Activated CD8-positive, alpha-beta memory T cell treated with anti-CD3 and anti-CD28 coated beads for 4 hours (primary cell): Measurements from ENCODE around the gene FER1L5.
A peak's percentile ranks its signal among the peaks of the same experiment; 100 is the strongest.
"Not testable (repeated sequence)": the region's sequence is repeated elsewhere in the genome, so short reads cannot be mapped to it uniquely, and the experiment has no call there.

ENCODE experiments used
- DNase-seq, 2 donors: peaks; one replicate each; pipeline ENCODE4 v3.0.0-alpha.2; 2020; ENCODE audit warnings: low read depth in 2 of 2

Gene FER1L5

DNA sequence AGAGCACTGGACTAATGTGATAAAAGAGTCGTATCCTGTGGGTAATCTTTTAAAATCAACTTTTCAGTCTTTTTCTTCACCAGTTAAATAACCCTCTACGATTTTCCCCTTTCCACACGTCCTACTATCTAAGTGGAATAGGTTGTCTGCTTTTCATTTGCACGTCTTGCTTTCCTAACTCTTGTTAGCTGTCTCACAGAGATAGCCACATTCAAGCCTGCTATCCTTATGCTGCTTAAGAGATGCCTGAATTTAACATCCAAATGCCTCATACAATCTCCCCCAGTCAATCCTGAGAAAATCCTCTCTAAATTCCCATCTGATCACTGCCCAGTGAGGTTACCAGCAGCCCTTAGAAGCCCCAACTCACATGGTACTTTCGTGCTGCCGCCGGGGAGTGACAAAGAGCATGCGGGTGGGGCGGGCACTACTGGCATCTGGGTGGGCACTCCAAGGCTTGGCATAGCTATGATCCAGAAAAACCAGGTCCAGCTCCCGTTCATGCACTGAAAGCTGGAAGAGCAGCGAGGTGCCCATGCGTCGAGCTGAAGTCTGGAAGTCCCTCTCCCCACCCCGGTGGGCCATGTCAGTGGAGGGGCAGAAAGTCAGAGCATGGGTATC, 5.9 kb upstream of the FER1L5 start:
- DNase-seq: no peak

DNA sequence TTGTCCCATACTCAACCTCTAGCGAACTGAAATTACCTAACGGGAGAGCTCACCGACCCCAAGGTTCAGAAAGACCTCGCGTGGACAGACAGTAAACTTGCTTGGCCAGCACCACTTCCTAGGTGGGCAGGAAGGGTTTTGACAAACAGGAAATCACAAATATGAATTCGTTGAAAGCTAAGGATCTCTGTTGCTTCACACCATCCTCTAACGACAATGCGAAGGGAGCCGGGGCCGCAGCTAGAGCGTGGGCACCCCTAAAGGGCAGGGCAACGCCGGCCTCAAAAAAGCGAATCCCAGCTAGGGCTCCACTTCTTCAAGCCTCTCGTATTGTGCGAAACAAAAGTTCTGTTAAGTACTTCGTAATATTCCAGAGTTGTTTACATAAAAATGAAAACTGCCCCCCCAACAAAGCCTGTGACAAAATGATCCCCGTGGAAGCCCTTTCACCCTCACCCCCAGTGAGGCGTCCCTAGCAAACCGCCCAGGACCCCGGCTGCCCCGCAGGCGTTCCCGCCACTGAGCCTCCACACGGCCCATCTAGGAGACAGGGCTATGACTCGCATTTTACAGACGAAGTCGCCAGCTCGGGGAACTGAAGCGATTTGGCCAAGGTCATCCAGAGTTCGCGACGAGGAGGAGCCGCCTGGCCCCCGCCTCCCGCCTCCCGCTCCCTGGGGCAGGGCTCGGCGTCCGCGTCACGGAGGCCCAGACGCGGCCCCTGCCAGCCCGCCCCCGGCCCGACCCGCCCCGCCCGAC, 5.0 kb upstream of the FER1L5 start:
- DNase-seq: peak; percentile 51 to 69

DNA sequence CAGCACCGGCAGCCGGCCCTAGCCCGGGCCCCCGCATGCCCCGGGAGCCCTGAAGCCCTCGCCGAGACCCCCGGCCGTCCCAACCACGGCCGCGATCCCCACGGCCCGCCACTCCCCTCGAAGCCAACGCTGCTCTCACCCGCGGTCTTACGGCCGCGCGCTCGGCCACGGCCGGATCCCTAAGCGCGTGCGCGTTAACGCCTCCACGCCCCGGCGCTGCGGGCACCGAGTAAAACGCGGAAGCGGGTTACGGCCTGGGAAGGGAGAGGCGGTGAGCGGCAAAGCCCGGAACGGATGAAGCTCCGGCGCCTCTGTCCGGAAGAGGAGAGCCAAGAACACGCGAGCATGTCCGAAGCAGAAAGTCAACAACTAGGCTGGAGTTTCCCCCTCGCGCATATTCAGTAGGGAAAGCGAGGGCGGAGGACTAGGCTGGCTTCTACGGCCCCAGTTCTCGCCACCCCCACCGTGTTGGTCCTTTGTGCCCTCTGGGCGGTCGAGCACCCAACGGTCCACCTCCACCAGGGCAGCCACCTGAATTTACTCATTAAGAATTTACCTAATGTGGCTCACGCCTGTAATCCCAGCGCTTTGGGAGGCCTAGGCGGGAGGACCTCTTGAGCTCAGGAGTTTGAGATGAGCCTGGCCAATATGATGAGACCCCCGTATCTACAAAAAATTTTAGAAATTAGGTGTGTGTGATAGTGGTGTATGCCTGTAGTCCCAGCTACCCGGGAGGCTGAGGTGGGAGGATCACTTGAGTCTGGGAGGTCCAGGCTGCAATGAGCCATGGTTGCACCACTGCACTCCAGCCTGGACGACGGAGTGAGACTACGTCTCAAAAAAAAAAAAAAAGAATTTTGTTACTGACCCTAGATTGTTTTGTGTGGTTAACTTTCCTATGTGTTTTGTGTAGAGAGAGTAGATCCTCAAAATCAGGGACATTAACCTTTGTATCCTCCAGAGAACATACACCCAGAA, 4.1 kb upstream of the FER1L5 start, which contains the start of gene KANSL3:
Gene KANSL3 (minus strand): TSS at position 169 of the 978 bp plus-strand sequence. CDS start 1,177 bp downstream, outside the sequence.
- peak; percentile 75 to 81 for DNase-seq

DNA sequence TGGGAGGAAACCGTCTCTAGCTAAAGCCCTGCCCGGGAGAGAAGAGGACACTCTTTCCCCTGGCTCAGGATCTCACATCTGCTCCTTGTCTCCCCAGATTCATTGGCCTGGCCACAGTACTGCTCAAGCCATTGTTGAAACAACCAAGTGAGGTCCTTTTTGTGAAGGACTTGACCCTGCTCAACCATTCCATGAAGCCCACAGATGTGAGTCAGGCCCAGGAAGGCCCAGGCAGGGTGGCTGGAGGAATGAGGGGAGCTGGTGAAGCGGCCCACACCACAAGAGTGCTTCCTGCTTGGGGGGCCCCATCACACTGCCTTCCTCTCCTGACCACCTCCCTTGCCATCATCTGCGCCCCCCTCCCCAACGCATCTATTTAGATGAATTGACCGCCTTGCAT, 5.1 kb downstream of the FER1L5 start:
- DNase-seq: no peak

DNA sequence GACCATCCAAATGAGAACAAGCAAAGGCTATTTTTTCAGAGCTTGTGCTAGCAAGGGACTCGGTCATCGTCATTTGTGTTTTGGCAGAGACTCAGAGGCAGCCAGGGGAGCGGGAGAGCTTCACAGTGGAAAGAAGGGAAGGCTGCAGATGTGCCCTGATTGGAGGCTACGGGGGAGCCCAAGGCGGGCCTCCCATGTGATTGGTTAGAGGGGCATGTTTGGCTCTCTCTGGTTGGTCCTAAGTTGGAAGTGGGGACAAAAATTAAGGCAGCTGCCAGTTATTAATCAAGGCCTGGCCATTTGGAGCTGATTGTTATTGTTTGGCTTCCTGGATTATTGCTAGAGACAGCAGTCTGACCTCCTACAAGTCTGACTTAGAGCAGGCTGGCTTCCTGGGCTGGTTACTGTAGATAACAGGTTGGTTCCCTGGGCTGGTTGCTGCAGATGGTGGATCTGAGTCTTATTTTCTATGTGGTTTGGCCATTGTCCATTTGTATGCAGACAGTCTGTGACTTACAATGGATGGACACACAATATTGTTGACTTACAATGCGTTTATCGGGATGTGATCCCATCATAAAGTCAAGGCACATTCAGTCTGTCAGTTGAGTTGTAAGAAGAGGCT, 5.9 kb downstream of the FER1L5 start:
- no peak for DNase-seq

DNA sequence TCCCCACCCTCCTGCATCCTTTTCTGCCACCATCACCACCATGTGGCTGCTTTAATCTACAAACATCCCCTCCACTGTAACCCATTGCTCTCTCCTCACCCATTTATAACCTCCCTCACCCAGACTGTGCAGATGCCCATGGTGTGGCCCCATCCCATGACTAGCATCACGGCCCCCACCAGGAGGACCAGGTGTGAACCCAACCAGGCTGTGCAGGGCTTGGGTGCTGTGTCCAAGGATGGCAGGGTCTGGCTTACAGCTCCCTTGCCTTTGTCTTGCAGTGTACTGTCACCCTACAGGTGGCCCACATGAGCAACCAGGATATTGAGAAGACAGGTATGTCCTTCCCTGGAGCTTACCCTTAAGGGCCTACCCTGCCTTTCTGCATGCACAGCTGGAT, 6.8 kb downstream of the FER1L5 start:
- DNase-seq: no peak

DNA sequence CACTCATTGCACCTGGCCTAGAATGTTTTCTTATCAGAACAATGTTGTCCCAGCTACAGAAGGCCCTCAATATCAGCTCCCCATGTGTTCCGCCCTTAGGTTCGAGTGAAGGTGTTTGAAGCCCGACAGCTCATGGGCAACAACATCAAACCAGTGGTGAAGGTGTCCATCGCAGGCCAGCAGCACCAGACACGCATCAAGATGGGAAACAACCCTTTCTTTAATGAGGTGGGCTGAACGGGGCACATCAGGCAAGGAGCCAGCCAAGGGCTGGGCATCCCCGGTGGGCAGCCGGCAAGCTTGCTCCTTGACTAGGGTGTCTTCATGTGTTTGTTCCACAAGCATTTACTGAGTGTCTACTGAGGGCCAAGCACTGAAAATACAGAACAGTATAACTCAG, 9.2 kb downstream of the FER1L5 start:
- DNase-seq: no peak

DNA sequence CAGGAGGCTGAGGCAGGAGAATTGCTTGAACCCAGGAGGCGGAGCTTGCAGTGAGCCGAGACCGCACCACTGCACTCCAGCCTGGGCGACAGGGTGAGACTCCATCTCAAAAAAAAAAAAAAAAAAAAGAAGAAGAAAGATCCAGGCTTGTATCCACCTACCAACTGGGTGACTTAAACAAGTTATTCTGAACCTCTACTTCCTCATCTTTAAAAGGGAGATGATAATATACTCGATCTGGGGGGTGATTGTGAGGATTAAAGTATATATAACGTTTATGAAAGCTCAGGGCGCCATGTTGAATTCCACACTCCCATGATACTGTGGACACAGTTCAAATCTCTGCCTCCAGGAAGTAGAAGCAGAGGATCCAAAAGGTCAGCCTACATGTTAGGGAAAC, 12.2 kb downstream of the FER1L5 start:
- not testable (repeated sequence) for DNase-seq

DNA sequence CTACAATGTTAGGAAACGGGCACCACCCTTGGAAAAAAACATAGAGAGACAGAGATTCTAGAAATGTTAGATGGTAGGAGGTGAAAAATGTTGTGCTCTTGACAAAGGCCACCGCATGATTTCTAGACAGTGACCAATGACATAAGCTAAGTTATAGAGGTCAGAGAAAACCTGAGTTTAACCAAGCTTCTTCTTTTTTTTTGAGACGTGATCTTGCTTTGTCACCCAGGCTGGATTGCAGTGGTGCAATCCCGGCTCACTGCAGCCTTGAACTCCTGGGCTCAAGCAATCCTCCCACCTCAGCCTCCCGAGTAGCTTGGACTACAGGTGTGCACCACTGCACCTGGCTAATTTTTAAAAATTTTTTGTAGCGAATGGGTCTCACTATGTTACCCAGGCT, 13.0 kb downstream of the FER1L5 start:
- DNase-seq: no peak

DNA sequence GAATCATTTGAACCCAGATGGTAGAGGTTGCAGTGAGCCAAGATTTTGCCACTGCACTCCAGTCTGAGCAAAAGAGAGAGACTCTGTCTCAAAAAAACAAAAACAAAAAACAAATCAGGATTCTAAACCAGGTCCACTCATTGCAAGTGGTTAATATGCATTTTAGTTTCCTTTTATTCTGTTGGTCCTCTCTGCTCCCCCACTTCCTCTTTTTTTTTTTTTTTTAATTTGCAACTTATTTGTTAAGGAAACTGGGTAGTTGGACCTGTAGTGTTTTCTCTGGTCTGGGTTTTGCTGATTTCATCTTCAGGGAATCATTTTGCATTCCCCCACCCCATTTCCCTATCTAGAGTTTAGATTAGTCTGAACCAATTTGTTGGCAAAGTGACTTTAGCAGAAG, 14.0 kb downstream of the FER1L5 start:
- DNase-seq: no peak

DNA sequence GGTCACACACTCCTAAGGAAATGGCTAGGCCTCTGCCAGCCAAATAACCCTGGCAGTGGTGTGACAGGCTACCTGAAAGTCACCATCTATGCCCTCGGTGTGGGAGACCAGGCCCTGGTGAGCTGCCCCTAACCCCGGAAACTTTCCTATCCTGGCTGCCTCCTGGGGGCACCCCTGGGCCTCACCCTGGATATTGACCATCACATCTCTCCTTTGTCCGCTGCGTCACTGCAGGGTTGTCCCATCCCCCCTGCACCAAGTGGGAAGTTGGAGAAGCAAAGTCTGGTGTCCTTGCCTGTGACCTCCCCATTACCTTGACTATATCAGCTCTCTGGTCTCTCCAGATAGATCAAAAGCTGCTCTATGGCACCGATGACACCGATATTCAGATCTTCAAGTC, 18.8 kb downstream of the FER1L5 start:
- no peak for DNase-seq

DNA sequence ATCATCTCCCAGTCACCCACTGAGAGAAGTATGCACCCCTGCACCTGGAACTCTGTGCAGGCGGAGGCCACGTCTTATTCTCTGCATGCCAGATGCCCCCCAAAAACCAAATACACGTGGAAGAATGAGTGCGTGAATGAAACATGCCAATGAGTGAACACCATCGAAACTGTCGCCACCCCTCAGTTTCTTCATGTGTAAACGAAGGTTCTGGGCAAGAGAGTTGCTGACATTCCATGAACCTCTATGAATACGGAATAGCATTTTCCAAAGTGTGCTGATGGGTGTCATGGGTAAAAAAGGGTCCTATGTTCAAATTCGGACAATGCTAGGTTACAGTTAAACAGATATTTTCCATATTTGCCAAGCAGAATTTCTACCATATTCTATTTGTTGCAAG, 19.8 kb downstream of the FER1L5 start:
- no peak for DNase-seq

DNA sequence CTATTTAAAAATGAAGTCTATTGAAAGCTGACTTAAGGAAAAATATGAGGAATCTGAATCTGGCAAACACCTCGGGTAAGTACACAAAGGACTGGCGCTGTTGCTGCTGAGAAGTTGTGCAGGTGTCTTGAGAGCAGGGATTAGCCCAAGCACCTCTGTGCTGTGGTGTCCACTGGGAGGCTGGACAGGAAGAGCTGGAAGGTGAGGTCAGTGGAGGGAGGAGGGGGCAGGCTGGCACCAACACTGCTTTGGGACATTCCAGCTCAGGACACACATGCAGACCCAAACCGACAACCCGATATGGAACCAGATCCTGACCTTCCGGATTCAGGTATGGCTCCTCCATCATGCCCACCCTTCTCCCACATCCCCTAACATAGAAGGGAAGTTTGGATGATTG, 20.6 kb downstream of the FER1L5 start:
- DNase-seq: no peak

DNA sequence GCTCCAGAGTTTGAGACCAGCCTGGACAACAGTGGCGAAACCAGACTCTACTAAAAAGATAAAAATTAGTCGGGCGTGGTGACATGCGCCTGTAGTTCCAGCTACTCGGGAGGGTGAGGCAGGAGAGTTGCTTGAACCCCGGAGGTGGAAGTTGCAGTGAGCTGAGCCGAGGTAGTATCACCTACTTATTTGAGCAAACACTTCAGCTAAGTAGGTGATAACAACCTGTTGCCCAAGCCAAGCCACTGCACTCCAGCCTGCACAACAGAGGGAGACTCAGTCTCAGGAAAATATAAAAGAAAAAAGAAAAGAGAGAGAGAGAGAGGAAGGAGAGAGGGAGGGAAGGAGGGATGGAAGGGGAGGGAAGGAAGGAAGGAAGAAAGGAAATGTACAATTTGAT, 21.3 kb downstream of the FER1L5 start:
- no peak for DNase-seq

DNA sequence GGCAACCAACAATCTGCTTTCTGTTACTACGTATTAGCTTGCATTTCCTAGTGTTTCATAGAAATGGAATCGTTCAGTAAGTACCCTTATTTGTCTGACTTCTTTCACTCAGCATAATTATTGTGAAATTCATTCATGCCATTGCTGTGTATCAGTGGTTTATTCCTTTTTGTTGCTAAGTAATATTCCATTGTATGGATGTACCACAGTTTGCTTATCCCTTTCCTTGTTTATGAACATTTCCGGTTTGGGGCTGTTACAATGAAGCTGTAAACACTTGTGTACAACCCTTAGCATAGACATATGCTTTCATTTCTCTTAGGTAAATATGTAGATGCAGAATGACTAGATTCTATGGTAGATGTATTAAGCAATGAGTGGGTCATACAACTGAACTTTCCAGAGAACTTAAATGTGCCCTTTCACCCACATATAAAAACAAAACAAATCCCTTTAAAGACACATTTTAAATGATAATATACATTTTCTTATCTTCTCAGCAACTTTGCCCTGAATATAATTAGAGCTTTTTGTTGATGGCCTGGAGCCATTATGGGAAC, 21.9 kb downstream of the FER1L5 start:
- no peak for DNase-seq

DNA sequence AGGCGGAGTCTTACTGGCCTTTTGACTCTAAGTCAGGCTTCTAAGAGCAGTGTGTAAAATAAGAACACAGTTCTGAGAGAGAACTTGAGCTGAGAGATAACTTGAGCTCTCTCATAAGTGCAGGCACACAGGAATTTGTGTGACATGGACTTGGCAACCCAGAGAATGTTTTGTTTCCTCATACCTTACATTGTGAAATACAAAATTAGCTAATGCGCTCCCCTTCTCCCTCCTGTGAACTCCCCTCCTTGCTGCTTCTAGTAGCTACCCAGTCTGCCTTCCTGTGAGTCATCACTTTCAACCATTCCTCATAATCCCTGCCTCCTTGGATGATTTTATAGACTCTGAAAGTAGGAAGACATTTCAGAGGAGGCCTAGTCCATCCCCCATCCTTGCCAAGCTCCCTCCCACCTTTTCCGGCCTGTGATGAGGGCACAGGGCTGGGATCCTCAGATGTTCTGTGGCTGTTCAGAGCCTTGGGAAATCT, 22.6 kb downstream of the FER1L5 start:
- DNase-seq: no peak

DNA sequence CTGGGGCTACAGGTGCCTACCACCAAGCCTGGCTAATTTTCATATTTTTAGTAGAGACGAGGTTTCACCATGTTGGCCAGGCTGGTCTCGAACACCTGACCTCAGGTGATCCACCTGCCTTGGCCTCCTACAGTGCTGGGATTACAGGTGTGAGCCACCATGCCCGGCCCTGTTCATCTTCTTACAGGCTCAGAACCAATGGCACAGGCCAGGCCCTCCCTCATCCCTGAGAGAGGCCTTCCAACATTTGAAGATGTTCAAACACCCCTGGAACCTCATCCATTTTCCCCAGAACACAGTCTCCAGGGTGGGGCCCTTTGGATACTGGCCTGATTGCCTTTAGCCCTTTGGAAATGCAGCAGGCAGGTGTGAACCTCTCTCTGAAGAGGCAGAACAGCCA, 23.2 kb downstream of the FER1L5 start:
- not testable (repeated sequence) for DNase-seq

DNA sequence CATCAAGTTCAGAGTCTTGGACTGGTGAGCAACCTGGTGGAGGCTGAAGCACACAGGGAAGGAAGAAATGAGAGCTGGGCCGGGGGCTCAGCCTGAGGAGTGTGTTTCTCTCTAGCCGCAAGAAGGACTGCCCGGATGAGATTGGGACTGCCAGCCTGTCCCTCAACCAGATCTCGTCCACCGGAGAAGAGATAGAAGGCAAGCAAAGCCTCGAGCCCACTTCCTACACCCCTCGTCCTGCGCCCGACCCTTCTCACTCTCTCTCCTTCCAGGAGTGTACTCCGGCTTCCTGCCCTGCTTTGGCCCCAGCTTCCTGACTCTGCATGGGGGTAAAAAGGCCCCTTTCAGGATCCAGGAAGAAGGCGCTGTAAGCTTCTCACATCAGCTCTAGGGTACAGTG, 26.2 kb downstream of the FER1L5 start:
- no peak for DNase-seq

DNA sequence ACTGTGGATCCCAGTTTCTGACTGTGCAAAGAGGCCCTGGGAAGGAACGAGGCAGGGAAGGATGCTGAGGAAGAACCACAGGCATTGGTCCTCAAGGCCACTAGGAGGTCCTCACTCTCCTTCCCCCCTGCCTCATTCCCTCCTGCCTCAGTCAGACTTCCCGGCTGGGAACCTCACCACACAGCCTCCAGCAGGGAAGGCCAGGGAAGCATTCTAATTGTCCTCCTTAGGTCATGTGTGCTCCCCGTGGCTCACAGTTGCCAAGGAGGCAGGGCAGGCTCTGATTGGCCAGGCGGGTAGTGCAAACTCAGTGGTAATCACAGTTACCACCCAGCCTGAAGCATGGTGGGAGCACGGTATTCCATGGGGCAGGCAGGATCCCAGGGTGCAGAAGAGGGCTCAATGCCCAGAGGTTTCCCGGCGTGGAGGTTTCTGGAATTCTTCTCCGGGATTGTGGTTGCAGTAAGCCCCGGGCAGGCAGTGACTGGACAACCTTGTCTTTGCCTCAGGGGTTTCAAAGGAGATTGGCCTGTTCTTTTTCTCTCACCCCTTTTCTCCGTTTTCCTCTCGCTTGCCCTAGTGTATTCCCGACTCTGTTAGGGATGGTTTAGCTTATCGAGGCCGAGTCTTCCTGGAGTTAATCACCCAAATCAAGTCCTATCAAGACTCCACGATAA, 27.1 kb downstream of the FER1L5 start:
- no peak for DNase-seq

DNA sequence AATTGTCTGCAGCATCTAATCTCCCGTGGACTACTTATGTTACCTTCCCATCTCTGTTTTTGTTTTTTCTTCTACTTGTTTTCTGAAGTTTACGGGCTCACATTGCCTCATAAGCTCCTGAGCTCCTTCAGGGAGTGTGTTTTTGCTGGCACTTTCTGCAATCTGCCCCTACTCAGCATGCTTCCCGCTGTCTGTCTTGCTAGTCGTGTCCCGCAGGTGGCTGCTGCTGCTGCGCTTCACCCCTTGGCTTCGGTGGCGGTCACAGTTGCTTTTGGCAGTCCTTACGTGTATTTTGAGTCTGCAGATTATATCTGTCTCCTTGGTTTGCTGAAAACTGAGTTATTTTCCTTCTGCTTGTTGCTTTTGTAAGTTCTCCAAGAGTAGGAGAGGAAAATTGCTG, 37.3 kb downstream of the FER1L5 start:
- DNase-seq: no peak
